ENCODE measurements around the gene AGAP1. TPM values are rescaled to one million over a fixed set of nuclear protein-coding genes. Genes with fewer than 3 reads are reported as not detected.

AGAP1 gene
- total RNA-seq, 1 donor from 2014 or later, result 43.8 TPM

GRCh38 chr2:235462415-235462790 is 31.4 kb upstream of the AGAP1 start:
- TF ChIP-seq, protein P1, sequence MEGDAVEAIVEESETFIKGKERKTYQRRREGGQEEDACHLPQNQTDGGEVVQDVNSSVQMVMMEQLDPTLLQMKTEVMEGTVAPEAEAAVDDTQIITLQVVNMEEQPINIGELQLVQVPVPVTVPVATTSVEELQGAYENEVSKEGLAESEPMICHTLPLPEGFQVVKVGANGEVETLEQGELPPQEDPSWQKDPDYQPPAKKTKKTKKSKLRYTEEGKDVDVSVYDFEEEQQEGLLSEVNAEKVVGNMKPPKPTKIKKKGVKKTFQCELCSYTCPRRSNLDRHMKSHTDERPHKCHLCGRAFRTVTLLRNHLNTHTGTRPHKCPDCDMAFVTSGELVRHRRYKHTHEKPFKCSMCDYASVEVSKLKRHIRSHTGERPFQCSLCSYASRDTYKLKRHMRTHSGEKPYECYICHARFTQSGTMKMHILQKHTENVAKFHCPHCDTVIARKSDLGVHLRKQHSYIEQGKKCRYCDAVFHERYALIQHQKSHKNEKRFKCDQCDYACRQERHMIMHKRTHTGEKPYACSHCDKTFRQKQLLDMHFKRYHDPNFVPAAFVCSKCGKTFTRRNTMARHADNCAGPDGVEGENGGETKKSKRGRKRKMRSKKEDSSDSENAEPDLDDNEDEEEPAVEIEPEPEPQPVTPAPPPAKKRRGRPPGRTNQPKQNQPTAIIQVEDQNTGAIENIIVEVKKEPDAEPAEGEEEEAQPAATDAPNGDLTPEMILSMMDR (IDR thresholded peaks at IDR 0.05), result no peak
- Mint-ChIP-seq H3K36me3 (ENCODE audit: unreplicated experiment) (no peaks in the 10 kb centered on the region), H3K27me3 (ENCODE audit: unreplicated experiment) (peaks cover 55% of the 10 kb centered on the region), H3K27ac (ENCODE audit: unreplicated experiment) (no peak overlapping the region), H3K4me3 (ENCODE audit: unreplicated experiment) (no peak overlapping the region), H3K9me3 (ENCODE audit: unreplicated experiment) (no peaks in the 10 kb centered on the region), H3K4me1 (ENCODE audit: unreplicated experiment) (no peaks in the 10 kb centered on the region)
- DNase-seq (ENCODE audit: extremely low spot score, unreplicated experiment), result no peak

GRCh38 chr2:235463893-235464292 is 29.9 kb upstream of the AGAP1 start:
- Mint-ChIP-seq H3K9me3 (ENCODE audit: unreplicated experiment) (no peaks in the 10 kb centered on the region), H3K36me3 (ENCODE audit: unreplicated experiment) (no peaks in the 10 kb centered on the region), H3K27ac (ENCODE audit: unreplicated experiment) (no peak overlapping the region), H3K4me3 (ENCODE audit: unreplicated experiment) (no peak overlapping the region), H3K4me1 (ENCODE audit: unreplicated experiment) (peaks cover 5% of the 10 kb centered on the region), H3K27me3 (ENCODE audit: unreplicated experiment) (peaks cover 44% of the 10 kb centered on the region)
- TF ChIP-seq, protein P1 (IDR thresholded peaks at IDR 0.05), result no peak
- DNase-seq (ENCODE audit: extremely low spot score, unreplicated experiment), result no peak

DNA sequence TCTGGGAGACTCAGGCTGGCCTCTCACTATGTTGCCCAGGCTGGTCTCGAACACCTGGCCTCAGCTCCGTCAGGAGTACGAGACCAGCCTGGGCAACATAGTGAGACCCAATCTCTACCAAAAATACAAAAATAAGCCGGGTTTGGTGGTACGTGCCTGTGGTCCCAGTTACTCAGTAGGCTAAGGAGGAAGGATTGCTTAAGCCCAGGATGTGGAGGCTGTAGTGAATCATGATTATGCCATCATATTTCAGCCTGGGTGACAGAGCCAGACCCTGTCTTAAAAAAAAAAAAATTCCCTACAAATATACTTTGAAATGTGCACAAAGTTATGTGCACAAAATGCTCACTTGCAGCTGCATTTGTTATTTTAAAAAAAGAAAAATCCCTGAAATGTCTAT is 26.3 kb upstream of the AGAP1 start:
- H3K27ac Mint-ChIP-seq (ENCODE audit: unreplicated experiment), result no peak overlapping the region
- no peaks in the 10 kb centered on the region for H3K36me3 Mint-ChIP-seq (ENCODE audit: unreplicated experiment)
- H3K4me3 Mint-ChIP-seq (ENCODE audit: unreplicated experiment), result no peak overlapping the region
- H3K9me3 Mint-ChIP-seq (ENCODE audit: unreplicated experiment), result no peaks in the 10 kb centered on the region
- H3K27me3 Mint-ChIP-seq (ENCODE audit: unreplicated experiment), result peaks cover 21% of the 10 kb centered on the region
- peaks cover 15% of the 10 kb centered on the region for H3K4me1 Mint-ChIP-seq (ENCODE audit: unreplicated experiment)
- TF ChIP-seq, protein P1 (IDR thresholded peaks at IDR 0.05), result no peak
- no peak for DNase-seq (ENCODE audit: extremely low spot score, unreplicated experiment)

DNA sequence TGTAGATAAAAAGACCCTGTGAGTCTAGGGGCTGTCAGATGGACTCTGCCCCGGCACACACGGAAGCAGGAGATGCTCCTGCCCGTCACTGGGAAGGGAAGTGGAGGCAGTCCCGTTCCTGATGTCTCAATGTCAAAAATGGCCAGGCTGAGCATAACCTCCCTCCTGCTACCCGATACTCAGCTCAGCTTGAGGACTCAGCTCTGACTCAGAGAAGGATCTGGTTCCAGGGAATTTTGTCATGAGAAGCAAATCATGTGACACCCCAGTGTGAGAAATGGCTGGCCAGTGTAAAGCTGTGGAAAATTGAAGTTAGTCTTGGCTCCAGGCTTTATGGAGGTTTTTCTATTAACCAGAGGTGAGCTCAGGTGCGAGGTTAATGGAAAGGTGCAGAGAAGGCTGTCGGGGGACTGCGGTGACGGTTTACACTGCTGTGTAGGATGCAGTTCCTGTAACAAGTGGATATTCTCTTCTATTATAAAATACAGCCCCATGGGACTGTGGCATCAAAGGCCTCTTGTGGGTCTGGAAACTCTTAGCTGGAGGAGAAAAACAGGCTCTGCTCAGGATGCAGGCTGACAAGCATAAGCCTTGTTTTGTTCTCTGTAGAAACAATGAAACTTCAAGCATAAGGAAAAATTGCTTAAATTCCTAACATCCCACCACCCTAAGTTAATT is 24.7 kb upstream of the AGAP1 start:
- peaks cover 13% of the 10 kb centered on the region for H3K27me3 Mint-ChIP-seq (ENCODE audit: unreplicated experiment)
- TF ChIP-seq, protein P1 (IDR thresholded peaks at IDR 0.05), result no peak
- DNase-seq (ENCODE audit: extremely low spot score, unreplicated experiment), result no peak
- no peaks in the 10 kb centered on the region for H3K36me3 Mint-ChIP-seq (ENCODE audit: unreplicated experiment)
- H3K27ac Mint-ChIP-seq (ENCODE audit: unreplicated experiment), result peak overlapping the region; percentile 92
- H3K4me1 Mint-ChIP-seq (ENCODE audit: unreplicated experiment), result peaks cover 15% of the 10 kb centered on the region
- H3K4me3 Mint-ChIP-seq (ENCODE audit: unreplicated experiment), result peak overlapping the region; percentile 47
- no peaks in the 10 kb centered on the region for H3K9me3 Mint-ChIP-seq (ENCODE audit: unreplicated experiment)

DNA sequence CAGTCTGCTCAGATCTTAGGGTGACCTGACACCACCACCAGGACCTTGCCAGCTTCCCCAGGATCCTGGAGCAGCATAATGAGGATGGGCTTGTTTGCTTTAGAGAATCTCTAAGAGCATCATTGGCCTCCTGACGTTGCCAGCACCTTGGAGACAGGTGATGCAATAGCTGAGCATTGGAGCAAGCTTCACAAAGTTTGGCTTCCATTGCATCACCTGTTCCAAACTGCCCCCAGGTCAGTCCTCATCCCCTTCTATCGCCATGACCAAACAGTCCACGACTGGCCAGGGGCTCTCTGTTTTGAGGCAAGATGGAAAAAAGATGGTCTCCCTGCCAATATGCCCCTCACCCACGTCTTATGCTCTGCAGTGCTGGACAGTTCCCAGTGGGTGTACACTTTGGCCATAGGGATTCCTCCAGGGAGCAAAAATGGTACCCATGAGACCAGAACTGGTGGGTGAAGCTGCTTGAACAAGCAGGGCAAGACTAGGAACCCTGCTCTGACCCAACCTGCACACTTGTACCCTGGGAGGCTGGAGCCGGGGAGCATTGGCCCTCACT is 22.6 kb upstream of the AGAP1 start:
- H3K36me3 Mint-ChIP-seq (ENCODE audit: unreplicated experiment), result no peaks in the 10 kb centered on the region
- TF ChIP-seq, protein P1 (IDR thresholded peaks at IDR 0.05), result no peak
- no peak overlapping the region for H3K27ac Mint-ChIP-seq (ENCODE audit: unreplicated experiment)
- no peak for DNase-seq (ENCODE audit: extremely low spot score, unreplicated experiment)
- peaks cover 15% of the 10 kb centered on the region for H3K4me1 Mint-ChIP-seq (ENCODE audit: unreplicated experiment)
- H3K27me3 Mint-ChIP-seq (ENCODE audit: unreplicated experiment), result peaks cover 16% of the 10 kb centered on the region
- peaks cover 10% of the 10 kb centered on the region for H3K9me3 Mint-ChIP-seq (ENCODE audit: unreplicated experiment)
- no peak overlapping the region for H3K4me3 Mint-ChIP-seq (ENCODE audit: unreplicated experiment)

All from osteocyte (in vitro differentiated cells).